HG02571 (cell line): ENCODE measurements around the gene ALAD.
"Not testable (repeated sequence)": the region's sequence is repeated elsewhere in the genome, so short reads cannot be mapped to it uniquely, and the experiment has no call there.

ENCODE experiments used
- ATAC-seq: cut with Tn5 transposase; IDR thresholded peaks from one replicate; pipeline ENCODE4 v1.9.1; 2021; ENCODE audit warnings: mild to moderate bottlenecking, moderate library complexity; ENCODE audit not compliant: unreplicated experiment

Gene ALAD

DNA sequence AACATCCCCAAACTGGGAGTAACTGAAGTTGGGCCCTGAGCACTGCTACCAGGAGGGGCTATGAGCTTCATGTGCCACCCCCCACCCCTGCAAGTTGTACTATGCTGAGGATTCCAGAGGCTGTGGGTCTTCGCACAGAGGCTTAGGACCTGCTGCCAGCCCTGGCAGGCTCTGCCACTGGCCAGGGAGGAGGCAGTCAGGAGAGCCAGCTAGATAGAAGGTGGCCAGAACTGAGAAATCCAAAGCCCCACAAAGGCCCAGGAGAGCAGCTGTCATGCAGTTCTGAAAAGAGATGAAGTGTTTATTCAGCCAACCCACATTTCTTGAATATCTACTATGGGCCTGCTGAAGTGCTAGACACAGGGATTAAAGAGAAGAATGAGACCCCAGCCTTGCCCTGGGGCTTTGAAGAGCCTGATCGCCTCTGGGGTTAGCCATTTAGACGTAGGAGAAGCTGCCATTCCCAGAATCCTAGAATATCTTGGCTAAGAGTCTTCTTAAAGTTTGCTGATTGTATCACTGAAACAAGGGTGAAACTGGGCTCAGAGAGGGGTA is 1.4 kb downstream of the ALAD start:
- no peak for ATAC-seq

DNA sequence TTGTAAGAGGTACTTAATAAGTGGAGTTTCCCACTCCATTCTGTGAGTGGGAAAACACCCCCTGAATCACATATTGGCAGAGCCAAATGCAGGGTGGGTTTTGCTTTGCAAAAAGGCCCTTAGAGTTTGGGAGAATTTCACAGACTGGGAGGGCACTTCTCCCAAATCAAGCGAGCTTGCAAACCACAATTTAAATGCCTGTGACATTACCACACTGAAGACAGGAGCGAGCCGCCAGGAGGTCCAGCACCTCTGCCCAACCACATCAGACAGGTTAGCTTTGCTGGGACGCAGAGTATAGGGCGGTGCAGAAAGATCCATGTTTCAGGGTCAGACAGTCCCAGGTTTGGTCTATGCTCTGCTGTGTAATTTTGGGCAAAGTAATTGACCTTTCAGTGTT is 2.3 kb downstream of the ALAD start:
- no peak for ATAC-seq

DNA sequence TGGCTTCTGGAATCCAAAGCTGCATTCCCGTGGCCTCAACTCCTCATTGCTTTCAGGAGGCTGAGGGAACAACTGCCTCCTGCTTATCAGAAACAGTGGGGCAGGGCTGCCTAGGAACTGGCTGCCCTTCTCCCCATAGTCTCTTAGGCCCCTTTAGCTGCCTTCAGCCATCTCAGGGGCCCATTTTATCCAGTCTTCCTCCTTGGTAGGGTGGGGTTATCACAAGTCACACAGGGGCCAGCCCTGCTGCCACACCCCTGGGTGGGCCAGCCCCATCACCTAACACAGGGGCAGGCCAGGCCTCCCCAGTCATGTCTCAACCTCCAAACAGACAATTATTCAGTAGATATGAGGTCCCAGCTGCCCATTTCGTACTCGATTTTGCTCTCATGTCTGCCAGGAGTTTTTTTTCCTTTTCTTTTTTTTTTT is 3.9 kb downstream of the ALAD start:
- ATAC-seq = no peak

DNA sequence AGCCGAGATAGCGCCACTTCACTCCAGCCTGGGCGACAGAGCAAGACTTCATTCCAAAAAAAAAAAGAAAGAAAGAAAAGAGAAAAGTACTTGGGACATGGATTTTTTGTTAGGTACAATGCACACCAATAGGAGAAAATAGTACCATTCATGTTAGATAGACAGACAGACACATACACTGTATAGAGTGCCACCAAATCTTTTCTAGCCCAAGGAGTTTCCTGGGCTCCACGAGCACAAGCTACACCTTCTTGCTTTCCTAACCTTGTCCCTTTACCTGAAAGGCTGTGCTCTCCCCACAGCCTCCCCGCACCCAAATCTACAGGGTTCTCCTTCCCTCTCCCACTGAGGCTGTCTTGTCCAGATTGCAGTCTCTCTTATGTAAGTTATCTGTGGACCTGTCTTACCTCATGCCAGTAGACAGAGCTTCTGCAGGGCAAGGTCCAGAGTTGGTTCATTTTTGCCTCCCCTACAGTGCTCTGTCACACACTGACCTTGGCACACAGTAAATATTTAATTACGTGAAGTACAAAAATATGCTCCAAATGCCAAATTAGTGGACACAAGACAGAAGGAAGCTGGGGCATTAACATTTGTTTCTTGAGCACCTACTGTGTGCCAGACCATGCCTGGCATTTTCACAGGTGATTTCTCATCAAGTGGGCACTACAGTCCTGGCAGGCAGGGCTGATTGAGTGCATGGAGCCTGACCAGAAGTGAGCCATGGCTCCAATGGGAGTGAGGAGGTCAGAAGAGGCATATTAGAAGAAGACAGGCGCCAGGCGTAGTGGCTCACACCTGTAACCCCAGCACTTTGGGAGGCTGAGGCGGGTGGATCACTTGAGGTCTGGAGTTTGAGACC is 5.9 kb downstream of the ALAD start:
- ATAC-seq = no peak

DNA sequence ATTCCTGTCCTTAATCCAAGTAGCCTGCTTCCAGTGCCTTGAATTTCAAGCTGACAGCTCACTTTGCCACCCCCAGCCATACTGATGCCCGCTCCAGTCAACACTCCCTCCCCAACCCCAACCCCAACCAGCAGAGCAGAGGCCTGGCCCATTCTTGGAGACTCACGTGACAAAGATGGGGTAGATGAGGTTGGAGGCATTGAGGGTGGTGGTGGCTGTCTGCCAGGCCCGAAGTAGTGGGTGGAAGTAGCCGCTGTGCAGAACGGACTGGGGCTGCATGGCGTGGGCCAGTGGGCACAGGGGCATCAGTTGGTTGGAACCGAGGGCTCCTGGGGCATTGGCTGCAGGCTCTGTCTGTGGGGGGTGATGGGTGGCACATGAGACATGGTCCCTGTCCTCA is 7.8 kb downstream of the ALAD start:
- no peak for ATAC-seq

DNA sequence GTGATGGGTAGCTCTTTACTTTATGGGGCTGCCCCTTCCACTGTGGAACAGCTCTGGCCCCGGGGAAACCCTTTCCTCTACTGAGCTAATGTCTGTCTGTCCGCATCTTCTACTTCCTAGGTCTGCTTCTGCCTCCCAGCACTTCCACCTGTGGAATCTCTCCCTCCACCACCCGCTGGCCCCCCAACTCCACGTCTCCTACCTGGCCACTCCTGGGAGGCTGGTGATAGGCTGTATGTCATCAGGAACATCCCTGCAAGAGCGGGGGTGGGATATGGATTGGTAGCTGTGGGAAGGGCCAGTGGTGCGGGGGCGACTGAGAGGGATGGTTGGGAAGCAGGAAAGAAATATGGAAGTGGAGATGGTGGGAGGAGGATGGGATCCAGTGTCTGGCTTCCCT is 9.2 kb downstream of the ALAD start:
- no peak for ATAC-seq

DNA sequence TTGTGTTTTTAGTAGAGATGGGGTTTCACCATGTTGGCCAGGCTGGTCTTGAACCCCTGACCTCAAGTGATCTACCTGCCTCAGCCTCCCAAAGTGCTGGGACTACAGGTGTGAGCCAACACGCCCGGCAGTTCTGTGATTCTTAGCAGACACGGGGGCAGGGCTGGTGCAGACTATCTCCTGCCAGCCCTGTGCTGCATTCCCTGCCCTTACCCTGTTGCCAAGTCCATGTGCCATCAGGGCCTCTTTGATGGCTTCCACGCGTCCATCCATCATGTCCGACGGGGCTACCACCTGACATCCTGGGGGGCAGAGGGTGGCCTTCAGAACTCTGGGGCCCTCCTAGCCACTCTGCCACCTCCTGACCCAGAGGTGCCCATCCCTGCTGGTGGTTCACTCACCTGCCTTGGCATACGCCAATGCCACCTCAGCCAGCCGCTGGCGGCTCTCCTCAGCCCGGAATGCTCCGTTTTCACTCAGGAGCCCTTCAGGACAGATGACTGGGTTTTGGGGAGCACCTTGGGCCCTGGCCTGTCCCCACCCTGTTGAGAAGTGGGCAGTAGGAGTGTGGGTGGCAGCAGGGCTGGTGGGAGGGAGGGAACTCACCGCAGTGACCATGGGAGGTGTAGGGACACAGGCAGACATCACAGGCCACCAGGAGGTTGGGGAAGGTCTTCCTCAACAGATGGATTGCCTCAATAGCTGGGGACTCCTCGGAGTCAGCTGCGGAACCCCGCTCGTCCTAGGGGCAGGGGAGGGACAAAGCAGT is 10.7 kb downstream of the ALAD start:
- no peak for ATAC-seq

DNA sequence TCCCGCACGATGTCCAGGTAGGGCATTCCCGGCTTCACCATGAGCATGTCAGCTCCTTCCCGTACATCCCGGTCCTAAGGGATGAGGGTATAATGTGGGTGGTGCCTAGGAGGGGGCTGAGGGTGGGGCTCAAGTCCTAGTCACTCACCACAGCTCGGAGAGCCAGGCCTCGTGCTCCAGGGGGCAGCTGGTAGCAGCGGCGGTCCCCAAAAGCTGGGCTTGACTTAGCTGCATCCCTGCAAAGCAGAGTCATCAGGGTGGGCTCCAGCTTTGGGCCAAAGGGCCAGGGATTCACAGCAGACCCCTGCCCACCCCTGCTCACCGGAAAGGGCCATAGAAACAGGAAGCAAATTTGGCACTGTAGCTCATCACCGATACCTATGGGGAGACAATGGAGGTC is 11.6 kb downstream of the ALAD start:
- ATAC-seq = no peak

DNA sequence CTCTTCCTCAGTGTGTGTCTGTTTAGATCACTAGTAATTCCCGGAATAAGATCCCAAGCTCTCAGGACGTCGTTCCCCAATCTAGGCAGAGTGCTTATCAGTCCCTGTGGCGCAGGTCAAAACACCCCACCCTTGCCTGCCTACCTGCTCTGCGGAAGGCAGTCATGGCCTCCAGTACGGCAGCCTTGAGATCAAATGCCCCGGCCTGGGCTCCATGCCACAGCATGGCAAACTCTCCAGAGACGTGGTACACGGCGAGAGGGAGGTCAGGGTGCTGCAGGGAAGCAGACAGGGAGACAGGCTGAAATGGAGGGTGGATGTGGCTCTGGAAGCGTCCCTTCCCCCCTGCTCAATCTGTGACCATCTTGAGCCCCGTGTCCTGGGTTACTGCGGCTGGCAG is 12.3 kb downstream of the ALAD start:
- no peak for ATAC-seq

DNA sequence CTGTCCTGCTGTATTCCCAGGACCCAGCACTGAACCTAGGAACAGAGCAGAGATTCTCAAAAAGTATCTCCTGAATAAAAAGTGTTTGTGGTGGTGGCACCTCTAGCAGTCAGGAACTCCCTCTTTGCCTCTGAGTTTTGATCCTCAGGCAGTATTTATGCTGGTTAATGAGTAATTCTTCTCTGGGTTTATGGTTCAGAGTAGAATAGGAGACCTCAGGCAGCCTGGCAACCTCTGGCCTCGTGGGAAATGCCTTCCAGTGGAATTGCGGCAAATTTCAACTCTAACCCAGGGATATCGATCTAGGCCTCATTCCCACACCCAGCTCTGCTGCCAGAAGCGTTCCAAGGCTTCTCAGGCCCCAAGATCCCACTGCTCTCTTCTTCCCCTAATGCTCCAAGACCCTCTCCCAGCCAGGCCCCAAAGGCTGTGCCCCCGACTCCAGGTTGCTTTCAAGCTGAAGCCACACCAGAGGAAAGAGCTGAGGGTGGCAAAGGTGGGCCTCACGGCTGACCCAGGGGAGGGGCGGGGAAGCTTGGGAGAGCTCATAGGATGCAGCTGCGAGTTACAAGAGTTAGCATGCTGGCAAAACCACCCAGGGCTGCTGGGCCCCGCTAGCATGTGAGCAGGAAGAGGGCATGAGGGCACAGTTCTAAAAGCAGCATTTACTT is 13.4 kb downstream of the ALAD start:
- no peak for ATAC-seq

DNA sequence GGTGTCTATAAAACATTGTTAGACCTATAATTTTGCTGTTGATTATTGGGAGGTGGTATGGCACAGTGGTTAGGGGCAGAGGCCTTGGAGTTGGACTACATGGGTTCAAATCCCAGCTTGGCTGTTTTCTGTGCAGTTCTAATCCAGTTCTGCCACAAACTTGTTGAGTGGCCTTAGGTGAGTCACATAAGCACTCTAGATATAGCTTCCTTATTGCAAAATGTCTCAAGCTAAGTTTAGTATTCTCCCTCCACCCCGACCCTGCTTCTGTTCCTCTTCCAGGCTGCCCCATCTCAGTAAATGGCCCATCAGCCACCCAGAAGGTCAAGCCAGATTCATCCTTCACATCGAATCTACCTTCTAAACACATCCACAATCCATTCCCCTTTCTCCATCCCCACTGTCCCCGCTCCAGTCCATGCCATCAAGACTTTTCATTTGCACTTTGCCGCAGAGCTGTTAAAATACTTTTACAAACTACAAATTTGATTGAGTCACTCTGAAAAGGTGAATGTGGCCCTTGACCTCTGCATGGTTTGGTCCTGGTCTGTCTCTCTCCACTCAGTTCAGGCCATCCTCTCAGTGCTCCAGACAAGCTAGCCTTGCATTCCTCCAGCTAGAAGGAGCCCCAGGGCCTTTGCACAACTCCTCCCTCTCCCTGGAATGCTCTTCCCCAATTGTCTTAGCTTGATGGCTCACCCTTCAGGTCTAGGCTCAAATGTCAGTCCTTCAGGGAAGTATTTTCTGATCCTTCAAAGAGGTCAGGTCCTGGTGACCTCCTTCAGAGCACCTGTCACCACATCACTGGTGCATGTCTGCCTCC is 14.3 kb downstream of the ALAD start:
- ATAC-seq = no peak

DNA sequence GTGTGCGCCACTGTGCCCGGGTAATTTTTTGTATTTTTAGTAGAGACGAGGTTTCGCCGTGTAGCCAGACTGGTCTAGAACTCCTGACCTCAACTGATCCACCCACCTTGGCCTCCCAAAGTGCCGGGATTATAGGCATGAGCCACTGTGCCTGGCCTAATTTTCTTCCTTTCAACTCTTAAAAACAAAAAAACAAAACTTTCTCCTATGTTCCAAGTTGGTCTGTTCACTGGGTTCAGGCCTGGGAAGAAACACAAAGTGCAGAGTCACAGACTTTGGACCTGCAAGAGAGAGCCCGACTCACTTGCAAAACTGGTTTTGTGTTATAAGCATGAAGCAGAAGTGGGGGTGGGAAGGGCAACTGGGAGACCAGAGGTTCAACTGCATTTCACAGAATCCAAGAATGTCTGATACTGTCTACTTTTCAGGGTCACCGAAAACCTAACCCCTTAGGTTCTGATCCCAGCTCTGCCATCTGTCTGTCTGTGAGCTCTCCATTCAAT is 19.1 kb downstream of the ALAD start:
- no peak for ATAC-seq

DNA sequence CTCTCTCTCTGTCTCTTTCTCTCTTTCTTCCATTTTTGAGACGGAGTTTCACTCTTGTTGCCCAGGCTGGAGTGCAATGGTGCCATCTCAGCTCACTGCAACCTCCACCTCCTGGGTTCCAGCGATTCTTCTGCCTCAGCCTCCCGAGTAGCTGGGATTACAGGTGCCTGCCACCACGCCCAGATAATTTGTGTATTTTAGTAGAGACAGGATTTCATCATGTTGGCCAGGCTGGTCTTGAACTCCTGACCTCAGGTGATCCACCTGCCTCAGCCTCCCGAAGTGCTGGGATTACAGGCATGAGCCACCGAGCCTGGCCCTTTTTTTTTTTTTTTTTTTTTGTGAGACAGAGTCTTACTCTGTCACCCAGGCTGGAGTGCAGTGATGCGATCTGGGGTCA is 19.6 kb downstream of the ALAD start:
- ATAC-seq = not testable (repeated sequence)

DNA sequence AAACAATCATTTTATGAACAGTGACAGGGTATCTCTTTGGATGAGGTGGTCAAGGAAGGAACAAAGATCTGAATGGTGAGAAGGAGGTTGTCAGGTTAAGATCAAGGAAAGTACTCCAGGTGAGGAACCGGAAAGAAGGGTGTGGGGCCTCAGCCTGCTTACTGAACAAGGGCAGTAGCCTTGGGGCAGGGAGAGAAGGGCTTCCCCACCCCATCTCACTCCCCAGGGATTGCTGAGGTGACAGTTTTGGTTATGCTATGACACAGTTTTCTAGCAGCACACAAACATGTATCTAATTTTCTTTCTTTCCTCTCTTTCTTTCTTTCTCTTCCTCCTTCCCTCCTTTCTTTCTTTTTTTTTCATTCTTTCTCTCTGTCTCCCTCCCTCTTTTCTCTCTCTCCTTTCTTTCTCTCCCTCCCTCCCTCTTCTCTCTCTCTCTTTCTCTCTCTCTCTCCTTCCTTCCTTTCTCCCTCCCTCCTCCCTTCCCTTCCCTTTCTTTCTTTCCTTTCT is 20.2 kb downstream of the ALAD start:
- ATAC-seq = peak; percentile 57

DNA sequence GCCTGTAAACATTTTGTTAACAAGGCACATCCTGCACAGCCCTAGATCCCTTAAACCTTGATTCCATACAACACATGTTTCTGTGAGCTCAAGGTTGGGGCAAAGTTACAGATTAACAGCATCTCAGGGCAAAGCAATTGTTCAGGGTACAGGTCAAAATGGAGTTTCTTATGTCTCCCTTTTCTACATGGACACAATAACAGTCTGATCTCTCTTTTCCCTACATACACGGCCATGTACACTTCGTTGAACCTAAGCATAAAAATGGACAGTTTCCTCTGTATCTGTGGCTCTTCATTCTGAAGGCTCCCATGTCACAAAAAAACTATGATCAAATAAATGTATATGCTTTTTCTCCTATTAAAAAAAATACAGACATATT is 21.3 kb downstream of the ALAD start:
- not testable (repeated sequence) for ATAC-seq

DNA sequence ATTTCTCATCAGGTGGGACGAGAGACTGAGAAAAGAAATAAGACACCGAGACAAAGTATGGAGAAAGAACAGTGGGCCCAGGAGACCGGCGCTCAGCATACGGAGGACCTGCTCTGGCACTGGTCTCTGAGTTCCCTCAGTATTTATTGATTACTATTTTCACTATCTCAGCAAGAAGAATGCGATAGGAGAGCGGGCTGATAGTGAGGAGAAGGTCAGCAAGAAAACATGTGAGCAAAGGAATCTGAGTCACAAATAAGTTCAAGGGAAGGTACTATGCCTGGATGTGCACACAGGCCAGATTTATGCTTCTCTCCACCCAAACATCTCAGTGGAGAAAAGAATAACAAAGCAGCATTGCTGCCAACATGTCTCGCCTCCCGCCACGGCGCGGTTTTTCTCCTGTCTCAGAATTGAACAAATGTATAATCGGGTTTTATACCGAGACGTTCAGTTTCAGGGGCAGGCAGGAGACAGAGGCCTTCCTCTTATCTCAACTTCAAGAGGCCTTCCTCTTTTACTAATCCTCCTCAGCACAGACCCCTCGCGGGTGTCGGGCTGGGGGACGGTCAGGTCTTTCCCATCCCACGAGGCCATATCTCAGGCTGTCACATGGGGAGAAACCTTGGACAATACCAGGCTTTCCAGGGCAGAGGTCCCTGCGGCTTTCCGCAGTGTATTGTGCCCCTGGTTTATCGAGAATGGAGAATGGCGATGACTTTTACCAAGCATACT is 21.8 kb downstream of the ALAD start:
- not testable (repeated sequence) for ATAC-seq

DNA sequence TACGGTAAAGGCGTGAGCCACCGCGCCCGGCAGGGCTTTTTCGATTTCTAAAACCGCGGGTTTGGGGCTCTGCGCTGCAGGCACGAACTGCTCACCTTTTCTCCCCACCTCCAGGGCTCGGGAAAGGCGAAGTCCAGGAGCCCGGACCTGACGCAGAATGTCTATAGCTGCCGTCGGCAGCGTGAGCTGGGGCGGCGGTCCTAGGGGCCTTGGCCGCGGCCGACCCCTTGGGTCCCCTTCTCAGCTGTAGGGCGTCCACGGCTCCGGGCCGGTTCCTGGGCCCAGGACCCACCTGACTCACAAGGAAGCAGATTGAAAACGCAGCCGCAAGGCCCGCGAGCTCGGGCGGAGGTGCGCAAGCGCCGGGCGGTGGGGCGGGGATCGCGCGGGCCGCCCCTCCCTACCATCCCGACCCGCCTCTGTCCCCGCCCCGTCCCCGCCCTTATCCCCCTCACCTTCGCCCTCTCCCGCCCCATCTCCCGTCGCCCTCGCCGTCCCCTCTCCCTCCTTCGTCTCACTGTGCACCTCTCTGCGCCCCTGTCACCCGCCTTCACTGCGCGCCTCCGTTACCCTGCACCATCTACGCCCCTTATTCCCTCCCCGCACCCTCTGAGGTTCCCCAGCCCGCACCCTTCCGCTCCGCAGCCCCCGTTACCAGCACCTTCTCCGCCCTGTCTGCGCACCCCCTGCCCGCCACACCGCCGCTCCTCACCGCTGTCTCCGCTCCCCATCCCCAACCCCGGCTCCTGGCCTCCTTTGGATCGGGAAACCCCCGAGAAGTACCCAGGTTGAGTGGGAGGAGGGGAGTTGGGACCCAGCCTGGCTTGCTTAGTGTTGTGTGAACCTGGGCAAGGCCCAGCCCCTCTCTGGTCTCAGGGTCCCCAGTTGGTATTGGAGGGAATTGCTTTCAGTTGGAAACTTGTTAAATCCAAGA is 24.2 kb downstream of the ALAD start, which contains the start of gene HDHD3:
TSS of gene HDHD3 (minus strand) at position 353 of the 934 bp plus-strand sequence. CDS start 2,632 bp downstream, outside the sequence.
- ATAC-seq = peak; percentile 66
